HepG2 (cell line): ENCODE results near the gene NFATC4. TPM values are rescaled to one million over a fixed set of nuclear protein-coding genes. Genes with fewer than 3 reads are reported as not detected.

Experiments
- EHMT2 ChIP-seq: fragments of 200-600 bp; sonication (generic); IDR thresholded peaks from 2 replicates; pipeline ENCODE4 v1.7.0; 2017; ENCODE audit warnings: antibody characterized with exemption, low read depth, low read length, borderline replicate concordance
- FOSL2 ChIP-seq: sonication (generic); formaldehyde crosslinking; IDR thresholded peaks from 2 replicates; pipeline ENCODE4 v1.4.0; 2020; ENCODE audit warnings: missing genetic modification reagents
- HOXD1 ChIP-seq: sonication (generic); formaldehyde crosslinking; IDR thresholded peaks from 2 replicates; pipeline ENCODE4 v1.5.0; 2020; ENCODE audit warnings: missing genetic modification reagents
- KDM3A ChIP-seq: IDR thresholded peaks from 2 replicates; pipeline ENCODE4 v1.6.1; 2018; ENCODE audit warnings: low read depth, missing compliant biosample characterization
- KLF13 ChIP-seq: sonication (generic); formaldehyde crosslinking; IDR thresholded peaks from 2 replicates; pipeline ENCODE4 v1.4.0; 2020; ENCODE audit warnings: mild to moderate bottlenecking, missing genetic modification reagents
- LCORL ChIP-seq, 2 experiments: fragments of 450-650 bp in 1 of 2; sonication (generic) in 1 of 2; formaldehyde crosslinking in 1 of 2; IDR thresholded peaks; 2 replicates each; pipeline versions ENCODE4 v1.5.0 to v1.6.1; 2017 to 2020; ENCODE audit warnings: antibody characterized with exemption in 1 of 2, missing genetic modification reagents in 1 of 2
- MAFG ChIP-seq: sonication (generic); formaldehyde crosslinking; IDR thresholded peaks from 2 replicates; pipeline ENCODE4 v1.5.1; 2020; ENCODE audit warnings: mild to moderate bottlenecking, missing genetic modification reagents
- POLR2G ChIP-seq: fragments of 200-400 bp; formaldehyde crosslinking; IDR thresholded peaks from 2 replicates; pipeline ENCODE4 v1.6.1; 2018; ENCODE audit warnings: mild to moderate bottlenecking, low read depth, low read length, moderate library complexity
- RBM39 ChIP-seq: fragments of 200-400 bp; formaldehyde crosslinking; IDR thresholded peaks from one replicate; pipeline ENCODE4 v1.6.1; 2018; ENCODE audit warnings: antibody characterized with exemption, mild to moderate bottlenecking, low read depth, low read length; ENCODE audit not compliant: poor library complexity, severe bottlenecking
- REST ChIP-seq, 2 experiments: IDR thresholded peaks; 2 replicates each; pipeline ENCODE4 v1.6.1; 2011 to 2012; ENCODE audit warnings: low read length in 2 of 2, borderline replicate concordance in 1 of 2, low read depth in 1 of 2, mild to moderate bottlenecking in 1 of 2, moderate library complexity in 1 of 2
- SP4 ChIP-seq: sonication (generic); formaldehyde crosslinking; IDR thresholded peaks from 2 replicates; pipeline ENCODE4 v1.8.1; 2023; ENCODE audit warnings: mild to moderate bottlenecking, missing genetic modification reagents
- SPEN ChIP-seq: sonication (generic); formaldehyde crosslinking; IDR thresholded peaks from 2 replicates; pipeline ENCODE4 v1.5.1; 2020; ENCODE audit warnings: low read depth, mild to moderate bottlenecking, missing genetic modification reagents
- ZGPAT ChIP-seq: IDR thresholded peaks from 2 replicates; pipeline ENCODE4 v1.6.1; 2016; ENCODE audit warnings: mild to moderate bottlenecking
- ZNF276 ChIP-seq: sonication (generic); formaldehyde crosslinking; IDR thresholded peaks from 2 replicates; pipeline ENCODE4 v1.4.0; 2020; ENCODE audit warnings: mild to moderate bottlenecking, low read depth, missing genetic modification reagents
- ZNF562 ChIP-seq: sonication (generic); formaldehyde crosslinking; IDR thresholded peaks from 2 replicates; pipeline ENCODE4 v1.8.0; 2022; ENCODE audit warnings: missing genetic modification reagents, borderline replicate concordance
- ZNF724P ChIP-seq: sonication (generic); formaldehyde crosslinking; IDR thresholded peaks from 2 replicates; pipeline ENCODE4 v1.8.0; 2022; ENCODE audit warnings: missing genetic modification reagents, borderline replicate concordance
- ZNF883 ChIP-seq: sonication (generic); formaldehyde crosslinking; IDR thresholded peaks from 2 replicates; pipeline ENCODE4 v1.5.1; 2020; ENCODE audit warnings: mild to moderate bottlenecking, missing genetic modification reagents; ENCODE audit errors: not compliant biosample characterization
- ZSCAN5A ChIP-seq: sonication (generic); formaldehyde crosslinking; IDR thresholded peaks from 2 replicates; pipeline ENCODE4 v1.8.0; 2022; ENCODE audit warnings: mild to moderate bottlenecking, missing genetic modification reagents, borderline replicate concordance
- polyA plus RNA-seq, 8 experiments: library from polyadenylated mRNA; depleted of rRNA in 3 of 8; stranded (reverse) in 7 of 8; unstranded in 1 of 8; fragments of >200 nt; fragmentation: Illumina TruSeq in 4 of 8; extraction: Trizol in 4 of 8; gene quantifications; 2 replicates each; pipeline versions ENCODE4 v1.2.1 to v1.2.3, GENCODE V29; 2011 to 2016; ENCODE audit warnings: low read depth in 4 of 8, missing spikeins in 1 of 8, mixed read lengths in 1 of 8; ENCODE audit not compliant: insufficient read depth in 1 of 8
- total RNA-seq, 5 experiments: library from RNA; depleted of rRNA; stranded (reverse); fragments of >200 nt; fragmentation: Illumina TruSeq; extraction: Trizol; gene quantifications; 2 replicates each; pipeline ENCODE4 v1.2.3, GENCODE V29; 2016; ENCODE audit warnings: low read depth in 1 of 5

NFATC4 gene
- total and polyA plus RNA-seq, 2 of the 13 experiments (the other 11 are each of a cell fraction or from before 2014, with no cell fraction given), result 0.04 to 0.15 TPM

- TF ChIP-seq RBM39, result peak; percentile 44
- TF ChIP-seq FOSL2, result peak; percentile 31; the same call in 1 of the 2 replicates
- no peak for TF ChIP-seq REST (IDR thresholded peaks at IDR 0.05; ENCODE audit: borderline replicate concordance in 1 of 2, low read depth in 1 of 2, low read length in 2 of 2)
- TF ChIP-seq LCORL (IDR thresholded peaks at IDR 0.05), result no peak; the same call in 1 of the 2 replicates
- no peak; the same call in 1 of the 2 replicates for TF ChIP-seq LCORL (CRISPR knock-in tag; IDR thresholded peaks at IDR 0.05)
- TF ChIP-seq SPEN (CRISPR knock-in tag), result no peak; the same call in none of the 2 replicates
- no peak; the same call in 1 of the 2 replicates for TF ChIP-seq HOXD1
- no peak for TF ChIP-seq ZSCAN5A (CRISPR knock-in tag)
- no peak for TF ChIP-seq ZNF883 (CRISPR knock-in tag)
- TF ChIP-seq MAFG (CRISPR knock-in tag), result no peak
- peak; percentile 62; the same call in 1 of the 2 replicates for TF ChIP-seq KDM3A (CRISPR knock-in tag)
- 0 out of 2 replicates have a peak, but pooled peaks have one; percentile 74 for TF ChIP-seq KLF13 (CRISPR knock-in tag)
- peak; percentile 47 for TF ChIP-seq ZGPAT (CRISPR knock-in tag)
- TF ChIP-seq SP4 (CRISPR knock-in tag), result 0 out of 2 replicates have a peak, but pooled peaks have one; percentile 37
- no peak for TF ChIP-seq POLR2G
- no peak for TF ChIP-seq ZNF276 (CRISPR knock-in tag)
- TF ChIP-seq ZNF562 (CRISPR knock-in tag), result no peak
- no peak; the same call in 1 of the 2 replicates for TF ChIP-seq ZNF724P (CRISPR knock-in tag)
- no peak; the same call in 1 of the 2 replicates for TF ChIP-seq EHMT2
Observed at GRCh38 chr14:24366721-24367513, 1.1 kb upstream of the NFATC4 start (continued).
